ENCODE measurements around the gene FRMD4A.

The FRMD4A gene

DNA sequence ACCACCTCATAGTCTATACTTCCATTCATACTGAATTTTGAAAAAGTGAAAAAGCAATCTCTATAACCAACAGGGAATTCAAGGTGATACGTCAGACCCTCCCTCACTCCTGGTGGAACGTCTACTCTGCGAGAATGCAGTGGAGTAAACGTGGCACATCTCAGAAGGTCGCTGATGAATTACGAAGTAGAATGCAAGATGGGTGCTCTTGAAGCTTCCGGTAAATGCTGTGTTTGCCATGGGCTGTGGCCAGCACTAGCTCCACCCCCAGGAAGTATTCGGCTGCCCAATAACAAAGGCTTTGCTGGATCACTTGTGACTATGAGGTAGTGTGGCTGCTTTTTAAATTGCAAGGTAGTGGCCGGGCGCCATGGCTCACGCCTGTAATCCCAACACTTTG, 517.9 kb downstream of the FRMD4A start:
- TF ChIP-seq ZFX (IDR thresholded peaks at IDR 0.05; ENCODE audit: borderline replicate concordance): no peak
- no peak overlapping the region for H3K27ac ChIP-seq

DNA sequence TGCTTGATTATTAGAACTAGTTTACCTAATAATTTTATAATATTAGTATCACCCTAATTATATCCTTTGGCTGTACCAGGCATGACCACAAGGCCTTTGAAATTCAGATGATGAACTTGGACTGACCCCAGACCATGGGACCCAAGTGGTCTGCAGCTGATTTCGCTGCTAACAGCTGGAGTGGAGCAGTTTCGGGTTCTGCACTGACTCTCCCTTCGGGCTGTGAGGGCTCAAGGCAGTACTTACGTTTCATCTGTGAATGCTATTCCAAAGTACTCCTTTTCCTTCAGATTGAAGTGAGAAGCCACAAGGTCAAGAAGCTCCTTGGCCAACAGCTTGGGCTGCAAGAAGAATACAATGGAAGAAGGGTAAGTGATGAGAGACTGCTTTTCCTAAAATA, 520.2 kb downstream of the FRMD4A start:
- H3K27ac ChIP-seq: no peak overlapping the region
- TF ChIP-seq ZFX (IDR thresholded peaks at IDR 0.05; ENCODE audit: borderline replicate concordance): no peak
- TF ChIP-seq, protein P1, sequence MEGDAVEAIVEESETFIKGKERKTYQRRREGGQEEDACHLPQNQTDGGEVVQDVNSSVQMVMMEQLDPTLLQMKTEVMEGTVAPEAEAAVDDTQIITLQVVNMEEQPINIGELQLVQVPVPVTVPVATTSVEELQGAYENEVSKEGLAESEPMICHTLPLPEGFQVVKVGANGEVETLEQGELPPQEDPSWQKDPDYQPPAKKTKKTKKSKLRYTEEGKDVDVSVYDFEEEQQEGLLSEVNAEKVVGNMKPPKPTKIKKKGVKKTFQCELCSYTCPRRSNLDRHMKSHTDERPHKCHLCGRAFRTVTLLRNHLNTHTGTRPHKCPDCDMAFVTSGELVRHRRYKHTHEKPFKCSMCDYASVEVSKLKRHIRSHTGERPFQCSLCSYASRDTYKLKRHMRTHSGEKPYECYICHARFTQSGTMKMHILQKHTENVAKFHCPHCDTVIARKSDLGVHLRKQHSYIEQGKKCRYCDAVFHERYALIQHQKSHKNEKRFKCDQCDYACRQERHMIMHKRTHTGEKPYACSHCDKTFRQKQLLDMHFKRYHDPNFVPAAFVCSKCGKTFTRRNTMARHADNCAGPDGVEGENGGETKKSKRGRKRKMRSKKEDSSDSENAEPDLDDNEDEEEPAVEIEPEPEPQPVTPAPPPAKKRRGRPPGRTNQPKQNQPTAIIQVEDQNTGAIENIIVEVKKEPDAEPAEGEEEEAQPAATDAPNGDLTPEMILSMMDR (IDR thresholded peaks at IDR 0.05): no peak

DNA sequence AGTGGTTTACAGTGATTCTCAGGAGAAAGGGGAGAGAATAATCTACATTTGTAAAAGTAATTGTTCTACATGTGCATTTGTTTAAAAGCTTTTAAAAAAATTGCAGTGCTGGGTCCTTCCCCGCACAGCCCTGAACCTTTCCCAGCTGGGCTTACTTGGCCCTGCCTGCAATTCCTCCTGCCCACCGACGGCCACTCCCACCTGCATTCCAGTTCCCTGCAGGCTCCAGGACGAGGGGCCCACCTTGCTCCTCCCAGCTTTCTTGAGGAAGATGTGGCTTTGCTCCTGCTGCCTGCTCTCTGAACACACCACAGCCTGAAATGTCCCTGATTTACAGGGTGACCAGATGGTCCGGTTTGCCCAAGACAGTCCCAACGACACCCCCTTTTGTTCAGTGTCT, 521.3 kb downstream of the FRMD4A start:
- no peak overlapping the region for H3K27ac ChIP-seq
- TF ChIP-seq ZFX (IDR thresholded peaks at IDR 0.05; ENCODE audit: borderline replicate concordance): no peak
- TF ChIP-seq, protein P1 (IDR thresholded peaks at IDR 0.05): no peak

DNA sequence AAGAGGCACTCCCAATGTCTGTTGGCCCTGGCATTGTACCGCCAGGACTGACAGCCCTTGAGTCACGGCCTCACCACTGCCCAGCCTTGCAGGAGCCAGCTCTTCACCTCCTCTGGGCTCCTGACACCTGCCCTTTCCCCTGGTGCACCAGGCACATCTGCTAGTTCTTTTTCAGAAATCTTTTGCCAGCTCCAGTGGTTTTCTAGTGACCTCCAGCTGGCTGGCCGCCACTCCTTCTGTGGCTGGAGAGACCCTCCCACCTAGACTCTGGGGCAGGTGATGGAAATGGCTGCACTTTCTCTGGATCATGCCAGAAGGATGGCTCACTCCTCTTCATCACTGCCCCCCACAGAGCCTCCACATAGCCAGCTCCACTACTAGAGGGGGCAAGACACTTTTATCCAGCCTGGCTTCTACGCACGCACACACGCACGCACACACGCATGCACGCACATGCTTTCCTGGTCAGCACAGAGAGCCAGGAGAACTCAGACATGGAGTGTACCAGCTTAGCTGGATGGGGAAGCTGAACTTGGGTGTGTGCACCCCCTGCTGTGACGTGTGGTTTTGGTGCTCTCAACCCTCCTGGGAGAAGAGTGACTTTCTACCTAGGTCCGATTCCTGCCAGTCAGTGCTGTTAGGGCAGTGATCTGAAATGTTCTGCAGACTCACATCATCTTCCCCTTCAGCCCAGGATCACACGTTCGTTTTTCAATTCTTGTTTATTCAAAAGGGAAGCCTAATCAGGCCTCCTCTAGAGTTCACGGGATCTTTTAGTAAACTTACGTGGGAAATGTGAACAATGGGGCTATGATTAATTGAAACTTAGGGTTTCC, 522.0 kb downstream of the FRMD4A start:
- no peak overlapping the region for H3K27ac ChIP-seq
- TF ChIP-seq, protein P1 (IDR thresholded peaks at IDR 0.05): no peak
- no peak for TF ChIP-seq ZFX (IDR thresholded peaks at IDR 0.05; ENCODE audit: borderline replicate concordance)

DNA sequence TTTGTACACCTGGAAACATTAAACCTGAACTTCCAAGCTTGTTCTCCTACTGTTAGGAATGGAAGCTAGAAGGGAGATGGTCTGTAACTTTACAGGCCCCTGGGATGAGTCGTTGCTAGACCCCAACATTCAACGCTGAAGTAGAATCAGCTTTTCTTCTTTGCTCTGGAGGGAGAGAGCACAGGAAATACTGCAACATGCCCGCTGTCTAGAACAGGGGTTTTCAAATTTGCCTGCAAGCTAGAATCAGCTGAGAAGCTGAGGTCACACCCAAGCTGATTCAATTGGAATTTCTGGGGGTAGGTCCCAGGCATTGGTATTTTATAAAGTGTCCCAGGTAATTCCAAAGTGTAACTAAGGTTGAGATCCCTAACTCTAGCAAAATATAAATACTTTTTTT, 524.3 kb downstream of the FRMD4A start:
- TF ChIP-seq, protein P1 (IDR thresholded peaks at IDR 0.05): no peak
- no peak for TF ChIP-seq ZFX (IDR thresholded peaks at IDR 0.05; ENCODE audit: borderline replicate concordance)
- H3K27ac ChIP-seq: no peak overlapping the region

DNA sequence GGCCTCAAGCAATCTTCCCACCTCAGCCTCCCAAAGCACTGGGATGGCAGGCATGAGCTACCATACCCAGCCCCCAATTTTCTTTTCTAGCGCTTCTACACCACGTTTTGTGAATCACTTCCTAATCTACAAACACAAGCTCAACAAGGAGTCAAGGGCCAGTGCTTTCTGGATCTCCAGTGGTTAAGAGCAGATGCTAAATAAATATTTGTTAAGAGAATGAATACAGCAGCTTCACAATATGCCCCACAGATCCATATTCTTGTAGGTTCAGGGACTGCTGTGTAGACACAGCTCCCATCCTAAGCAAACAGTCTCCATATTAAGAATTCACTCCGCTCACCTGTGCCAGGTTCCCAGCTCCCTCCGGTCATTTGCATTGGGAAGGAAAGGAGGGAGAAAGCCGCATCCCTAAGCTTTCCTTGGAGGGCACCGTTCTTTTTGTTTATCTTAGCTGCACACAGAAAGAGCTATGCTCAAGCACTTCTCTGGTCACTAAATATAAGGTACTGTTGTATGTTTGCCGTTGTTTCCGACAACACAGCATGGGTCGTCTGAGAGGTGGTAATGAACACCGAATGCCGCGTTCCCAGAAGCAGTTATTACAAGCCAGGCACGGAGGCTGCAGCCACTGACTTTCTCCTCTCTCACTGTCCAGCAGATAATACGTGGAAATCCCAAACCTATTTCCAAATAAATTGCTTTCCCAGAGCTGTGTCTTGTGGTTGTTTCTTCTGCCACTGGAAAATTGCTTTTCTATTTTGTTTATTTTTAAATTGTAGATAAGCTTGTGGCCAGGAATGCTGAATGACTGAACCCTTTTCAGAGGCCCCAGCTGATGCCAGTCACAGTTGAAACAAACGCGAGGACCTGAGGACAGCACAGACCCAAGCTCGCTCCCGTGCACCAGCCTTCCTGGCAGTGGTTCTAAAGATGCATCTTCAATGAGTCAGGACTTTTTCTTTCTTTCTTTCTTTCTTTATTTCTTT, 526.9 kb downstream of the FRMD4A start:
- TF ChIP-seq ZFX (IDR thresholded peaks at IDR 0.05; ENCODE audit: borderline replicate concordance): no peak
- TF ChIP-seq, protein P1 (IDR thresholded peaks at IDR 0.05): no peak
- H3K27ac ChIP-seq: no peak overlapping the region

DNA sequence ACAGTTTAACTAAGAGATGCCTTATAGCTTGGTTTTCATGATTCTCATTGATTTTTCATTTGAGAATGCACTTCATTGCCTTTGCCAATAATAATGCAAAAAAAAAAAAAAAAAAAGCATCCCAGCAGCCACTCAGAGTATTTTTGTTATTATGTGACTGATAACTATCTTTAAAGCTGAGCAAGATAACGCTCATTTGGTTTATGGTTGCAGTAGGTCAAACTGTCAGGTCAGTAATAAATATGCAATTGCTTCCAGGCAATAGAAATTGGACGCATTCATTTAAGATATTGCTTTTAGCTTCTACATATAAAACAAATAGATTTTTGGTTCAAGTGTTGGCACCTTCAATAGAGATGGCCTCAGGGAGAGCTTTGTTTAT, 528.8 kb downstream of the FRMD4A start:
- no peak overlapping the region for H3K27ac ChIP-seq
- no peak for TF ChIP-seq ZFX (IDR thresholded peaks at IDR 0.05; ENCODE audit: borderline replicate concordance)
- TF ChIP-seq, protein P1 (IDR thresholded peaks at IDR 0.05): no peak
